SK-N-MC (cell line): ENCODE measurements around the gene PLPP7.

Experiments
- EZH2 ChIP-seq: fragments of 200-600 bp; sonication (generic); IDR thresholded peaks from one replicate; pipeline ENCODE4 v1.6.1; 2017; ENCODE audit warnings: antibody characterized with exemption
- FOXP2 ChIP-seq: optimal IDR thresholded peaks from 2 replicates; pipeline ENCODE3; 2011; ENCODE audit warnings: mild to moderate bottlenecking, moderate library complexity; ENCODE audit not compliant: insufficient read depth; ENCODE audit errors: extremely low read length, control extremely low read depth
- POLR2AphosphoS5 ChIP-seq: IDR thresholded peaks from 2 replicates; pipeline ENCODE4 v1.6.1; 2012; ENCODE audit warnings: mild to moderate bottlenecking, low read depth, low read length, borderline replicate concordance

GRCh38 chr9:131299346-131299960 lies 9.9 kb downstream of the PLPP7 start:
- TF ChIP-seq EZH2: no peak
- no peak for TF ChIP-seq POLR2AphosphoS5
- TF ChIP-seq FOXP2: no peak
